GM10847 (cell line): ENCODE results near the gene ACOXL.

Experiments used
- POLR2A ChIP-seq: IDR thresholded peaks from 2 replicates; pipeline ENCODE4 v1.6.1; 2011; ENCODE audit not compliant: insufficient read length; ENCODE audit errors: extremely low read depth

ACOXL gene

GRCh38 chr2:110732422-110733413, at the start of gene ACOXL:
TSS of gene ACOXL (plus strand) at chr2:110732573. CDS start at chr2:110768390, 35,817 bp downstream.
- TF ChIP-seq POLR2A: no peak

- no peak for TF ChIP-seq POLR2A
Measured at GRCh38 chr2:110682872-110683271, 49.5 kb upstream of the ACOXL start.

- no peak for TF ChIP-seq POLR2A
Measured at GRCh38 chr2:110688594-110689091, 43.7 kb upstream of the ACOXL start.

- TF ChIP-seq POLR2A: no peak
Measured at GRCh38 chr2:110690083-110690965, 42.0 kb upstream of the ACOXL start.

- no peak for TF ChIP-seq POLR2A
Measured at GRCh38 chr2:110691612-110692258, 40.6 kb upstream of the ACOXL start.

- TF ChIP-seq POLR2A: no peak
Measured at GRCh38 chr2:110702514-110703380, 29.6 kb upstream of the ACOXL start.

GRCh38 chr2:110707386-110707965, 24.9 kb upstream of the ACOXL start:
- no peak for TF ChIP-seq POLR2A

- TF ChIP-seq POLR2A: no peak
Measured at GRCh38 chr2:110708455-110708854, 23.9 kb upstream of the ACOXL start.

- TF ChIP-seq POLR2A: no peak
Measured at GRCh38 chr2:110712737-110713136, 19.6 kb upstream of the ACOXL start.

GRCh38 chr2:110713513-110714362, 18.6 kb upstream of the ACOXL start:
- no peak for TF ChIP-seq POLR2A

GRCh38 chr2:110714452-110715224, 17.7 kb upstream of the ACOXL start:
- TF ChIP-seq POLR2A: no peak
